MM.1S (cell line): ENCODE measurements around the gene STOX2.

Experiments used
- DNase-seq: peaks from one replicate; pipeline ENCODE4 v3.0.0-alpha.2; 2015
- H2AFZ ChIP-seq: fragments of 300-600 bp; sonication (generic); 2 replicates; pipeline ENCODE4 v1.6.0; 2016; ENCODE audit warnings: antibody characterized with exemption, low read length
- H3F3A ChIP-seq: fragments of 300-600 bp; sonication (generic); 2 replicates; pipeline ENCODE4 v1.6.1; 2016; ENCODE audit warnings: mild to moderate bottlenecking, antibody characterized with exemption, low read length, moderate library complexity, mixed read lengths; ENCODE audit not compliant: insufficient read depth
- H3K27ac ChIP-seq: fragments of 300-600 bp; sonication (generic); 2 replicates; pipeline ENCODE4 v1.5.1; 2016; ENCODE audit warnings: mild to moderate bottlenecking, low read length
- H3K27me3 ChIP-seq: fragments of 300-600 bp; sonication (generic); replicated peaks from 2 replicates; pipeline ENCODE4 v1.6.0; 2016; ENCODE audit warnings: low read length; ENCODE audit not compliant: insufficient read depth
- H3K36me3 ChIP-seq: fragments of 300-600 bp; sonication (generic); replicated peaks from 2 replicates; pipeline ENCODE4 v1.6.1; 2016; ENCODE audit warnings: mild to moderate bottlenecking, low read length, mixed read lengths; ENCODE audit not compliant: insufficient read depth
- H3K4me1 ChIP-seq: fragments of 300-600 bp; sonication (generic); 2 replicates; pipeline ENCODE4 v1.6.1; 2016; ENCODE audit warnings: low read length, mixed read lengths
- H3K4me2 ChIP-seq: fragments of 300-600 bp; sonication (generic); 2 replicates; pipeline ENCODE4 v1.6.0; 2016; ENCODE audit warnings: low read depth, low read length
- H3K4me3 ChIP-seq: fragments of 300-600 bp; sonication (generic); 2 replicates; pipeline ENCODE4 v1.5.1; 2016; ENCODE audit warnings: low read length, mixed read lengths
- H3K79me2 ChIP-seq: fragments of 300-600 bp; sonication (generic); 2 replicates; pipeline ENCODE4 v1.6.1; 2016; ENCODE audit warnings: mixed run types, low read length, mixed read lengths
- H3K9ac ChIP-seq: fragments of 300-600 bp; sonication (generic); 2 replicates; pipeline ENCODE4 v1.6.1; 2016; ENCODE audit warnings: low read length, mixed read lengths
- H3K9me2 ChIP-seq: fragments of 300-600 bp; sonication (generic); replicated peaks from 2 replicates; pipeline ENCODE4 v1.6.1; 2016; ENCODE audit warnings: mild to moderate bottlenecking, low read length, mixed read lengths; ENCODE audit not compliant: insufficient read depth
- H3K9me3 ChIP-seq: fragments of 300-600 bp; sonication (generic); replicated peaks from 2 replicates; pipeline ENCODE4 v1.6.1; 2016; ENCODE audit warnings: mild to moderate bottlenecking, low read length, mixed read lengths; ENCODE audit not compliant: insufficient read depth
- H4K20me1 ChIP-seq: fragments of 300-600 bp; sonication (generic); 2 replicates; pipeline ENCODE4 v1.6.1; 2016; ENCODE audit warnings: mild to moderate bottlenecking, low read length, moderate library complexity, mixed read lengths; ENCODE audit not compliant: insufficient read depth
- EZH2 ChIP-seq: fragments of 300-600 bp; sonication (generic); optimal IDR thresholded peaks from 2 replicates; pipeline ENCODE3; 2017; ENCODE audit warnings: low read depth, mild to moderate bottlenecking, antibody characterized with exemption, low read length, mixed read lengths
- EZH2phosphoT487 ChIP-seq: fragments of 300-600 bp; sonication (generic); IDR thresholded peaks from 2 replicates; pipeline ENCODE4 v1.6.1; 2018; ENCODE audit warnings: antibody characterized with exemption, low read length
- TF ChIP-seq, protein P1 (sequence below): fragments of 300-600 bp; sonication (generic); IDR thresholded peaks from 2 replicates; pipeline ENCODE4 v1.5.1; 2016; ENCODE audit warnings: antibody characterized with exemption, low read length, mixed read lengths

STOX2 gene

DNA sequence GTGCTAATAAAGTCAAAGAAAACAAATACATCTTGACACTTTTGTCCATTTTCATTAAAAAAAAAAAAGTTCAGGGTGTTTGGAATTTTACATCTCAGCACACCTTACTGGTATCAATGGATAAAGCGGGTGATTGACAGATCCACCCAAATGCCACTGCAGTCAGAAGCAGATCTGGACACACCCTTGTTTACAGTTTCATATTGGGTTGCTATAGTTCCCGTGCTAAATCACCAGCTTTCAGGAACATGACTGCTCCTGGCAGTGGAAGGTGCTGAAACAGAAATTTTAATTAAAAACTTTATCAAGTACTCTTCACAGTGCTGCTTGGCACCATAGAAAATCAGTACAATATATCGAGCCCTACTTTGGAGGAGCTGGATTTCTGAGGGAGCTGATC is 116.3 kb downstream of the STOX2 start:
- no peak overlapping the region for H3K4me3 ChIP-seq
- H3K9me3 ChIP-seq = no peaks in the 10 kb centered on the region
- H3K79me2 ChIP-seq = no peaks in the 10 kb centered on the region
- no peaks in the 10 kb centered on the region for H3K4me1 ChIP-seq
- H3K27ac ChIP-seq = no peak overlapping the region
- no peak overlapping the region for H3K4me2 ChIP-seq
- no peaks in the 10 kb centered on the region for H3K27me3 ChIP-seq
- H2AFZ ChIP-seq = no peak overlapping the region
- H3K9ac ChIP-seq = no peak overlapping the region
- TF ChIP-seq EZH2 = no peak
- TF ChIP-seq, protein P1, sequence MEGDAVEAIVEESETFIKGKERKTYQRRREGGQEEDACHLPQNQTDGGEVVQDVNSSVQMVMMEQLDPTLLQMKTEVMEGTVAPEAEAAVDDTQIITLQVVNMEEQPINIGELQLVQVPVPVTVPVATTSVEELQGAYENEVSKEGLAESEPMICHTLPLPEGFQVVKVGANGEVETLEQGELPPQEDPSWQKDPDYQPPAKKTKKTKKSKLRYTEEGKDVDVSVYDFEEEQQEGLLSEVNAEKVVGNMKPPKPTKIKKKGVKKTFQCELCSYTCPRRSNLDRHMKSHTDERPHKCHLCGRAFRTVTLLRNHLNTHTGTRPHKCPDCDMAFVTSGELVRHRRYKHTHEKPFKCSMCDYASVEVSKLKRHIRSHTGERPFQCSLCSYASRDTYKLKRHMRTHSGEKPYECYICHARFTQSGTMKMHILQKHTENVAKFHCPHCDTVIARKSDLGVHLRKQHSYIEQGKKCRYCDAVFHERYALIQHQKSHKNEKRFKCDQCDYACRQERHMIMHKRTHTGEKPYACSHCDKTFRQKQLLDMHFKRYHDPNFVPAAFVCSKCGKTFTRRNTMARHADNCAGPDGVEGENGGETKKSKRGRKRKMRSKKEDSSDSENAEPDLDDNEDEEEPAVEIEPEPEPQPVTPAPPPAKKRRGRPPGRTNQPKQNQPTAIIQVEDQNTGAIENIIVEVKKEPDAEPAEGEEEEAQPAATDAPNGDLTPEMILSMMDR = no peak
- H3F3A ChIP-seq = no peaks in the 10 kb centered on the region
- no peaks in the 10 kb centered on the region for H4K20me1 ChIP-seq
- DNase-seq = no peak
- H3K9me2 ChIP-seq = no peaks in the 10 kb centered on the region
- no peaks in the 10 kb centered on the region for H3K36me3 ChIP-seq

DNA sequence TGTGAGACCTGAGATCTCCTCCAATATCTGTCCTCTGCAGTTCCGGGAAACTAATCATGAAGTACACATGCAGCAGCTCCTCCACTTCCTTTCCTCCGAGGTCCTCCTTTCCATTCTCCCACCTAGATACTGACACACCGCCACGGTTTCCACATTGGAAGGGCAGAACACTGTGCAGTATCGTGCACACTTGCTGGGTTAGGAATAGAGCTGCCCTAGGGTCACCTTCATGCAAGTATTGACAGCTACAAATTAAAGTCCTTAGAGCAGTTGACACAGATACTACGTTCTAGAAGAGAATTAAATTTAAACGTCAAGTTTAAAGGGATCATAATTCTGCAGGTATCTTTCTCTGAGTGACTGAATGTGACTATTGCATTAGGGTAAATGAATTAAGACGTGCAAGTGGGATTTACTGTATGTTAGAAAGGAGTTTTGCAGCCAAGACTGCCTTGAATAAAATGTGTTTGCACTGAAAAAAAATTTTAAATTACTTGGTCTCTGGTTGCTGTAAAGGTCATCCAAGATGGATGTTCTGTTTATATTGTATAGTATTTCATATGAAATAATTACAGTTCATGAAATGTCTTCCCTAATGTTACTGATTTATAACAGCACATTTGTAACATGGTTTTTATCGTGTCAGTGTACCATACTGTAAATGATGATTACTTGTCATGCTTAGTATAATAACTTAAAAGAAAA is 117.7 kb downstream of the STOX2 start:
- H3K79me2 ChIP-seq = no peaks in the 10 kb centered on the region
- H3K27ac ChIP-seq = no peak overlapping the region
- no peaks in the 10 kb centered on the region for H3K9me3 ChIP-seq
- H3K4me3 ChIP-seq = no peak overlapping the region
- no peaks in the 10 kb centered on the region for H4K20me1 ChIP-seq
- no peaks in the 10 kb centered on the region for H3K4me1 ChIP-seq
- no peaks in the 10 kb centered on the region for H3K27me3 ChIP-seq
- no peak for TF ChIP-seq EZH2phosphoT487
- TF ChIP-seq, protein P1 = no peak
- TF ChIP-seq EZH2 = no peak
- no peak overlapping the region for H3K9ac ChIP-seq
- no peaks in the 10 kb centered on the region for H3F3A ChIP-seq
- H3K4me2 ChIP-seq = no peak overlapping the region
- no peaks in the 10 kb centered on the region for H3K9me2 ChIP-seq
- no peaks in the 10 kb centered on the region for H3K36me3 ChIP-seq
- H2AFZ ChIP-seq = no peak overlapping the region
- no peak for DNase-seq

DNA sequence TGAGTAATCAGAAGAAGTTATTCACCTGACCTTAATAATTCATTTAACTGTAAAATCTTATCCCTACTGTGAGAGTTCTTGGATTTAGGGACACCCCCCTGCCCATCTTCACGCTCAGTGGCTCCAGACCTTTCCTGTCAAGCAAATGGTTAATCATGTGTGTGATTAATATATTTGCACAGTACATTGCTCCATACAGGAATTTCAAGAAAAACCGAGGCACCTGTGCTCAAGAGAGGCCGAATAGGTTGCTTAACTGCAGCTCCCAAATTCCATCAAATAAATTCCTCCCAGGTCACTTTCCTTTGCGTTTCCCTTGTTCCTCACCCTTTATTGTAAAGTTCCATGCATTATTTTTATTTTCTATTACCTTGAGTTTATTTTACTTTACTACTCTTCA is 119.5 kb downstream of the STOX2 start:
- Histone ChIP-seq H3K36me3 (no peaks in the 10 kb centered on the region), H3F3A (no peaks in the 10 kb centered on the region), H2AFZ (no peak overlapping the region), H3K4me3 (no peak overlapping the region), H4K20me1 (no peaks in the 10 kb centered on the region), H3K9me2 (no peaks in the 10 kb centered on the region), H3K9ac (no peak overlapping the region), H3K4me2 (no peak overlapping the region), H3K4me1 (no peaks in the 10 kb centered on the region), H3K27me3 (no peaks in the 10 kb centered on the region), H3K79me2 (no peaks in the 10 kb centered on the region), H3K27ac (no peak overlapping the region), H3K9me3 (no peaks in the 10 kb centered on the region)
- no peak for DNase-seq
- TF ChIP-seq, protein P1 = no peak
- TF ChIP-seq EZH2 (no peak), EZH2phosphoT487 (no peak)
